GM19023 (cell line): Measurements from ENCODE around the gene SLC15A4.
A peak's percentile ranks its signal among the peaks of the same experiment; 100 is the strongest.
"Not testable (repeated sequence)": the region's sequence is repeated elsewhere in the genome, so short reads cannot be mapped to it uniquely, and the experiment has no call there.

Experiments used
- ATAC-seq: cut with Tn5 transposase; IDR thresholded peaks from one replicate; pipeline ENCODE4 v1.9.1; 2021; ENCODE audit warnings: mild to moderate bottlenecking, moderate library complexity; ENCODE audit not compliant: unreplicated experiment

SLC15A4 gene

GRCh38 chr12:128815779-128816642 lies 7.7 kb downstream of the SLC15A4 start:
- ATAC-seq, result no peak

- no peak for ATAC-seq
These were observed 9.1 kb downstream of the SLC15A4 start for GRCh38 chr12:128814411-128815261.

- ATAC-seq, result peak; percentile 30
These were observed 9.9 kb downstream of the SLC15A4 start for GRCh38 chr12:128813883-128814282.

- ATAC-seq, result no peak
These were observed 10.4 kb downstream of the SLC15A4 start for GRCh38 chr12:128813392-128813791.

GRCh38 chr12:128811806-128812205 lies 12.0 kb downstream of the SLC15A4 start:
- ATAC-seq, result no peak

GRCh38 chr12:128810182-128811127 lies 13.3 kb downstream of the SLC15A4 start:
- peak; percentile 83 for ATAC-seq

GRCh38 chr12:128808651-128809050 lies 15.1 kb downstream of the SLC15A4 start:
- no peak for ATAC-seq

GRCh38 chr12:128807161-128807724 lies 16.5 kb downstream of the SLC15A4 start:
- ATAC-seq, result no peak

GRCh38 chr12:128806573-128806972 lies 17.2 kb downstream of the SLC15A4 start:
- no peak for ATAC-seq

- ATAC-seq, result not testable (repeated sequence)
These were observed 18.4 kb downstream of the SLC15A4 start for GRCh38 chr12:128805406-128805805.

- ATAC-seq, result no peak
These were observed 19.0 kb downstream of the SLC15A4 start for GRCh38 chr12:128804762-128805161.

GRCh38 chr12:128803788-128804187 lies 20.0 kb downstream of the SLC15A4 start:
- no peak for ATAC-seq

GRCh38 chr12:128802756-128803155 lies 21.0 kb downstream of the SLC15A4 start:
- no peak for ATAC-seq

GRCh38 chr12:128801879-128802391 lies 21.8 kb downstream of the SLC15A4 start:
- no peak for ATAC-seq

- ATAC-seq, result no peak
These were observed 23.2 kb downstream of the SLC15A4 start for GRCh38 chr12:128800606-128801005.

GRCh38 chr12:128798571-128799341 lies 25.0 kb downstream of the SLC15A4 start:
- ATAC-seq, result no peak

- peak; percentile 58 for ATAC-seq
These were observed 26.3 kb downstream of the SLC15A4 start for GRCh38 chr12:128797119-128798118.

GRCh38 chr12:128796439-128797118 lies 27.2 kb downstream of the SLC15A4 start:
- no peak for ATAC-seq
